ENCODE measurements around the gene TDRD7.
"Not testable (repeated sequence)": the region's sequence is repeated elsewhere in the genome, so short reads cannot be mapped to it uniquely, and the experiment has no call there.

The TDRD7 gene

DNA sequence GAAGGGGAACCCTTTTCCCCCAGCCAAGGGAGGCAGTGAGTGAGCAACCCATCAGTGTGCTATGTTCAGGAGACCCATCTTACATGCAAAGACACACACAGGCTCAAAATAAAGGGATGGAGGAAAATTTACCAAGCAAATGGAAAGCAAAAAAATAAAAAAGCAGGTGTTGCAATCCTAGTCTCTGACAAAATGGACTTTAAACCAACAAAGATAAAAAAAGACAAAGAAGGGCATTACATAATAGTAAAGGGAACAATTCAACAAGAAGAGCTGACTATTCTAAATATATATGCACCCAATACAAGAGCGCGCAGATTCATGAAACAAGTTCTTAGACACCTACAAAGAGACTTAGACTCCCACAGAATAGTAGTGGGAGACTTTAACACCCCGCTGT is 41.7 kb downstream of the TDRD7 start:
- H3K4me1 ChIP-seq (ENCODE audit: control insufficient read depth, insufficient read depth, low read length); H3K36me3 ChIP-seq (ENCODE audit: control insufficient read depth in 2 of 2, insufficient read depth in 1 of 2, low read length in 2 of 2); H3K9me3 ChIP-seq (ENCODE audit: control insufficient read depth, insufficient read depth, low read depth, low read length); H3K4me3 ChIP-seq (ENCODE audit: low read depth, low read length); H3K27ac ChIP-seq (ENCODE audit: extremely low read depth, low read depth, low read length); POLR2A ChIA-PET: not testable (repeated sequence)
- CTCF ChIA-PET, result interaction anchor here (0.6 kb wide), 1 partner anchor 26 kb away, joined by 3 read pairs; no protein-coding TSS in a partner anchor

DNA sequence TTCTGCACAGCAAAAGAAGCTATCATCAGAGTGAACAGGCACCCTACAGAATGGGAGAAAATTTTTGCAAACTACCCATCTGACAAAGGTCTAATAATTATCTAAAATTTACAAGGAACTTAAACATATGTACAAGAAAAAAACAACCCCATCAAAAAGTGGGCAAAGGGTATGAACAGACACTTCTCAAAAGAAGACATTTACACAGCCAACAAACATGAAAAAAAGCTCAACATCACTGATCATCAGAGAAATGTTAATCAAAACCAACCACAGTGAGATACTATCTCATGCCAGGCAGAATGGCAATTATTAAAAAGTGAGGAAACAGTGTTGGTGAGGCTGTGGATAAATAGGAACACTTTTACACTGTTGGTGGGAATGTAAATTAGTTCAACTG is 44.9 kb downstream of the TDRD7 start:
- H3K27ac ChIP-seq (ENCODE audit: extremely low read depth, low read depth, low read length); H3K4me1 ChIP-seq (ENCODE audit: control insufficient read depth, insufficient read depth, low read length); H3K4me3 ChIP-seq (ENCODE audit: low read depth, low read length); POLR2A ChIA-PET; H3K9me3 ChIP-seq (ENCODE audit: control insufficient read depth, insufficient read depth, low read depth, low read length); H3K36me3 ChIP-seq (ENCODE audit: control insufficient read depth in 2 of 2, insufficient read depth in 1 of 2, low read length in 2 of 2): not testable (repeated sequence)
- CTCF ChIA-PET, result interaction anchor here (0.8 to 1.1 kb wide), 2 partner anchors 11 to 13 kb away, joined by 4 read pairs; no protein-coding TSS in a partner anchor

GRCh38 chr9:97459326-97459725 is 47.4 kb downstream of the TDRD7 start:
- Histone ChIP-seq H3K36me3 (ENCODE audit: control insufficient read depth in 2 of 2, insufficient read depth in 1 of 2, low read length in 2 of 2) (peaks cover 0 to 7% of the 10 kb centered on the region in 2 experiments; a peak in 1 of 3 replicates), H3K27ac (ENCODE audit: extremely low read depth, low read depth, low read length) (no peak overlapping the region), H3K9me3 (ENCODE audit: control insufficient read depth, insufficient read depth, low read depth, low read length) (no peaks in the 10 kb centered on the region), H3K4me1 (ENCODE audit: control insufficient read depth, insufficient read depth, low read length) (no peaks in the 10 kb centered on the region), H3K4me3 (ENCODE audit: low read depth, low read length) (no peak overlapping the region)
- TF ChIP-seq, protein P1, sequence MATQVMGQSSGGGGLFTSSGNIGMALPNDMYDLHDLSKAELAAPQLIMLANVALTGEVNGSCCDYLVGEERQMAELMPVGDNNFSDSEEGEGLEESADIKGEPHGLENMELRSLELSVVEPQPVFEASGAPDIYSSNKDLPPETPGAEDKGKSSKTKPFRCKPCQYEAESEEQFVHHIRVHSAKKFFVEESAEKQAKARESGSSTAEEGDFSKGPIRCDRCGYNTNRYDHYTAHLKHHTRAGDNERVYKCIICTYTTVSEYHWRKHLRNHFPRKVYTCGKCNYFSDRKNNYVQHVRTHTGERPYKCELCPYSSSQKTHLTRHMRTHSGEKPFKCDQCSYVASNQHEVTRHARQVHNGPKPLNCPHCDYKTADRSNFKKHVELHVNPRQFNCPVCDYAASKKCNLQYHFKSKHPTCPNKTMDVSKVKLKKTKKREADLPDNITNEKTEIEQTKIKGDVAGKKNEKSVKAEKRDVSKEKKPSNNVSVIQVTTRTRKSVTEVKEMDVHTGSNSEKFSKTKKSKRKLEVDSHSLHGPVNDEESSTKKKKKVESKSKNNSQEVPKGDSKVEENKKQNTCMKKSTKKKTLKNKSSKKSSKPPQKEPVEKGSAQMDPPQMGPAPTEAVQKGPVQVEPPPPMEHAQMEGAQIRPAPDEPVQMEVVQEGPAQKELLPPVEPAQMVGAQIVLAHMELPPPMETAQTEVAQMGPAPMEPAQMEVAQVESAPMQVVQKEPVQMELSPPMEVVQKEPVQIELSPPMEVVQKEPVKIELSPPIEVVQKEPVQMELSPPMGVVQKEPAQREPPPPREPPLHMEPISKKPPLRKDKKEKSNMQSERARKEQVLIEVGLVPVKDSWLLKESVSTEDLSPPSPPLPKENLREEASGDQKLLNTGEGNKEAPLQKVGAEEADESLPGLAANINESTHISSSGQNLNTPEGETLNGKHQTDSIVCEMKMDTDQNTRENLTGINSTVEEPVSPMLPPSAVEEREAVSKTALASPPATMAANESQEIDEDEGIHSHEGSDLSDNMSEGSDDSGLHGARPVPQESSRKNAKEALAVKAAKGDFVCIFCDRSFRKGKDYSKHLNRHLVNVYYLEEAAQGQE (tag by site-specific recombination; IDR thresholded peaks at IDR 0.05), result no peak
- no peak for TF ChIP-seq ZNF660 (tag by site-specific recombination; IDR thresholded peaks at IDR 0.05)
- no peak for TF ChIP-seq ZNF416 (tag by site-specific recombination; IDR thresholded peaks at IDR 0.05)
- TF ChIP-seq ZNF48 (tag by site-specific recombination; IDR thresholded peaks at IDR 0.05), result no peak
- TF ChIP-seq ZNF701 (tag by site-specific recombination; IDR thresholded peaks at IDR 0.05), result no peak
- no peak for TF ChIP-seq ZNF555 (tag by site-specific recombination; conservative IDR thresholded peaks at IDR 0.05)
- no peak for TF ChIP-seq KLF17 (tag by site-specific recombination; IDR thresholded peaks at IDR 0.05)
- TF ChIP-seq ZNF18 (tag by site-specific recombination; IDR thresholded peaks at IDR 0.05), result no peak
- no peak for TF ChIP-seq ZNF140 (tag by site-specific recombination; IDR thresholded peaks at IDR 0.05)
- no peak for TF ChIP-seq WT1 (tag by site-specific recombination; IDR thresholded peaks at IDR 0.05)
- no peak for TF ChIP-seq GLIS1 (tag by site-specific recombination; IDR thresholded peaks at IDR 0.05)
- no peak for TF ChIP-seq ZNF658 (tag by site-specific recombination; IDR thresholded peaks at IDR 0.05)
- TF ChIP-seq, protein P2, sequence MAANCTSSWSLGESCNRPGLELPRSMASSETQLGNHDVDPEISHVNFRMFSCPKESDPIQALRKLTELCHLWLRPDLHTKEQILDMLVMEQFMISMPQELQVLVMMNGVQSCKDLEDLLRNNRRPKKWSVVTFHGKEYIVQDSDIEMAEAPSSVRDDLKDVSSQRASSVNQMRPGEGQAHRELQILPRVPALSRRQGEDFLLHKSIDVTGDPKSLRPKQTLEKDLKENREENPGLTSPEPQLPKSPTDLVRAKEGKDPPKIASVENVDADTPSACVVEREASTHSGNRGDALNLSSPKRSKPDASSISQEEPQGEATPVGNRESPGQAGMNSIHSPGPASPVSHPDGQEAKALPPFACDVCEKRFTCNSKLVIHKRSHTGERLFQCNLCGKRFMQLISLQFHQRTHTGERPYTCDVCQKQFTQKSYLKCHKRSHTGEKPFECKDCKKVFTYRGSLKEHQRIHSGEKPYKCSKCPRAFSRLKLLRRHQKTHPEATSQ (tag by site-specific recombination; IDR thresholded peaks at IDR 0.05), result no peak
- POLR2A ChIA-PET, result no interaction called here
- CTCF ChIA-PET, result interaction anchor here (0.6 to 1.8 kb wide), 6 partner anchors 10 to 630 kb away, joined by 3 to 17 read pairs (median 4); no protein-coding TSS in a partner anchor

Data from HEK293 (cell line).